ACHN (cell line): Measurements from ENCODE around the gene SULT1C2.
"Not testable (repeated sequence)": the region's sequence is repeated elsewhere in the genome, so short reads cannot be mapped to it uniquely, and the experiment has no call there.

Source experiments
- DNase-seq: peaks from one replicate; pipeline ENCODE4 v3.0.0-alpha.2; 2015
- in situ Hi-C: cut with HindIII; loops from 2 replicates; pipeline ENCODE4 v1.10.0; 2017; ENCODE audit warnings: low sequenced_read_pairs, low pct_ligation_motif_present, low pct_unique_long_range_greater_than_20kb

The SULT1C2 gene

DNA sequence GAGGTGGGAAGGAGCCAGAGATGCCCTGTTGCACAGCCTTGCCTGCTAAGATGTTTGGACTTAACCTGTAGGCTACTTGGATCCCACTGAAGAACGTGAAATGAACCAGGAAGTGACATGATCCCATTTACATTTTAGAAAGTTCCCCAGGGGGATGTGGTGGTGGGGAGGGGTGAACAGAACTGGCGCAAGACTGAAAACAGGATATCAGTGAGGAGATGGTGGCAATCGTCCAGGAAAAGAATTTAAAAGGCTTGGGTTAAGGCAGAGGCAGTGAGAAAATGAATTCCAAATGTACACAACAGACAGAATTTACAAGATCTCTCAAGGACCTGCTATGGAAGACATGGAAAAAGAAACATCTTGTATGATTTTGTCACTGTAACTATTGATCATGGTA lies 42.3 kb downstream of the SULT1C2 start:
- in situ Hi-C loops: no loop called here
- no peak for DNase-seq

DNA sequence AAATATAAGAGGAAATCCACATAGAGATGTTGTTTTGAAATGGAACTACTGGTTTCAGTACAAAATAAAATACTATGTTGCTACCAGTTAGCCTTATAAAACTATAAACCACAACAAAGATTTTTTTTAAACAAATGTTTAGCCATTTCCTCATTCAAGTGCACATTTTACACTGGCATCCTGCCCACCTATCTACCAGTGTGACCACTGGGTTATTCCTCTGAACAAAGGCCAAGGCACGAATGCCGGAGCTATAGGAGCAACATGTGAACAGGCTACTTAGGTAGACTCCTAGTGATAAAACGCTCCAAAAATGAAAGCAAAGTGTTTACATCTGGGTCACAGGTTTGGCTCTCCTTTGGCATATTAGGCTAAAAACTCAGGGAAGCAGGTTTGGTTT lies 57.3 kb downstream of the SULT1C2 start:
- in situ Hi-C loops: no loop called here
- no peak for DNase-seq

DNA sequence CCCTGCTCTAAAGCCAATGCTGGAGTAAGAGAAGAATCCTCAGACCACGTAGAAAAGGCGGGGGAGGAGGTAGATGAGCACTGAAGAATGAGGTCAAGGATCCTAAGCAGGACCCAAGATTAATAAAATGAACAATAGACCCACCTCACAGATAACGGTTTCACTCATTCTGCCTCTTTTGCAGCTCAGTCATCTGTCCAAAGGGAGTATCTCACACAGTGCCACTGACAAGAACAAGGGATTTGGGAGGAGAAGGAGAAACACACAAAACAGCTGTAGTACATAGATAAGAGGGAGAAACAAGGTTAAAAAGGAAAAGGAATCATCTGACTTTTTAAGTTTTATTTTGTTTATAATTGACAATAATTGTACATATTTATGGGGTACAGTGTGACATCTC lies 58.1 kb downstream of the SULT1C2 start:
- no peak for DNase-seq
- in situ Hi-C loops: no loop called here

DNA sequence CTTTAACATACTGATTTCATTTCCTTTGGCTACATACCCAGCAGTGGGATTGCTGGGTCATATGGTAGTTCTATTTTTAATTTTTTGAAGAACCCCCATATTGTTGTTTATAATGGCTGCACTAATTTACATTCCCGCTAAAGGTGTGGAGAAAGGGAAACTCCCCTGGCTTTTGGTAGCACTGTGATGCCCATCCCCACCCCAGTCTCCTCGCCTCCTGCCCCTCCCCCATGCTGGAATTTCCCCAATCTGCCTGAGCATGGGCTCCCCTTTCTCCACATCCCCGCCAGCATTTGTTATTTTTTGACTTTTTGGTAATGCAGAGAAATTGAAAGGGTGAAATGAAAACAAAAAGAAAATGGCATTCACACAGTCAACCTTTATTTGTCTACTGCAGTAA lies 59.1 kb downstream of the SULT1C2 start:
- in situ Hi-C loops: no loop called here
- DNase-seq: no peak

DNA sequence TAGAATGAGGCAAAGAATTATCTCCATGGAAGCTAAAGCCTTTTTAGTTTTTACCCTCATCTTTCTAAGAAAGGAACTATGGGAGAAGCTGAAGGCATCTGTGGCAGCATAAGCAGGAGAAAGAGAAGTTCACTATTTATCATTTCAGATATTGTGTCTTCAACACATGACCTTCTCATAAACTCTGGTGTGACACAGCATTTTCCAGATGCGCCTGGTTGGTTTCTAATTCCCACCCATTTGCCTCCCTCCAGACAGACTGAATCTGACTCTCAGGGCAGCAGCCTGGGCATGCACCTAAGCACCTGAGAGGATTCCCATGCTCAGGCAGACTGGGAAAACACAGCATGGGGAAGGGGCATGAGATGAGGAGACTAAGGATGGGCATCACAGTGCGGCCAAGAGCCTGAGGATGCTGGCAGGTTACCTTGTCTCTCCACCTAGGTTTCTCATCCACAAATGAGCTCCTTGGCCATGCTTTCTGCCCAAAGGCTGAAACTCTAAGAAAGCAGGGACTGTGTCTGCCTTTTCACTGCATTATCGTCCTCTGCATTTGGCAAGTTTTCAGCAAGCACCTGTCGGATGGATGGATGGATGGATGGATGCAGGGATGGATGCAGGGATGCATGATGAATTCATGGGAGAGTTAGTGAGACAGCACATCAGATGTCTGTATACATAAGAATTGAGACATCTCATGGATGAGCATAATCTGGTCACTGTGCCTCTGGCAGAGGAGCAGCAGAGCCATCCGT lies 60.3 kb downstream of the SULT1C2 start:
- in situ Hi-C loops: no loop called here
- no peak for DNase-seq

DNA sequence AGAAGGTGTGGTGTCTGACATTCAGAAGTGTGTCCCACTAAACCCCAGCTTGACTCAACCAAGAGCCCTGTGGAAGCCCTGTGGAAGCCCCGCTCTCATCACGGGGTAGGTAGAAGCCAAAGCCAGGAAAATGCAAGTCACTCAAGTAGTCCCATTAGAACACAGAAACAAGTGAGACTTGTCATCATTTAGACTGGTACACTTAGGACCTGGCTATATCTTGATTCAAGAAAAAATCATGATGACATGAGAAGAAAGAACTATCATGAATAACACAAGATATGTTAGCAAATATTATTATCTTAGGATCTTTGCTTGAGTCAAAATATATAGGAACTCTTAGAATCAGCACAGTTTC lies 60.9 kb downstream of the SULT1C2 start:
- DNase-seq: no peak
- in situ Hi-C loops: no loop called here

DNA sequence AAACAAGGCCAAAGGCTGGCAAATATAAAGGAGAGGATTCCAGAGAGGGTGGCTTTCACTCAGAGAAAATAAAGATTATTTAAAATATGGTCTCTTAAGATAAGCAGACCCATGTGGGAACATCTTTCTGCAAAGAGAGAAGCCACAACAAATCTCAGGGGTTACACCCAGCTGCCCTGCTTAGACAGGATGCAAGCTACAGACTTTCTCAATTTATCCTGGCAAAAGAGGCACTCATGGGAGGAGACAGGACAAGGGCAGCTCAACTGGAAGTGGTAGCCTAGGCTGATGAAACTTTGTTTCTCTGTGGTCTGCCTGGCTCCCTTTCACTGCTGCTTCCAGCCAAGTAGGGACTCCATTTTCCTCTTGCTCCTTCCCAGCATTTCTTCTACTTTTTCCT lies 63.2 kb downstream of the SULT1C2 start:
- in situ Hi-C loops: no loop called here
- DNase-seq: no peak

DNA sequence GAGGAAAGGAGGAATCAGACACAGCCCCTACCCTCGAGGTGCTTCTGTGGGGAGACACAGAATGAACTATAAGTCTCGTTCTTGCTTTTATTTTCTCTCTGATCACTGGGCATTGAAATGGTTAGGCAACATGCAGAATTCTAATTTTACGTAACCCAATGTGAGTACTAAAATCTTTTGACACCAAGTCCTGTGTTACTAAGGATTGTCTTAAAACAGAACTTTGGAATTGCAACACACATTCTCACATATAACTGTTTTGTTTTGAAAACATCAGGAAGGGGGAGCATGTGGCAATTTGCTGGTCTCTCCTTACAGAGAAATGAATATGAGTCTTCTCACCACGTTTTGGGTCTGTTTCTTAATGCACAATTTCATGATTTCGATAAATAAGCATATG lies 65.4 kb downstream of the SULT1C2 start:
- in situ Hi-C loops: no loop called here
- DNase-seq: no peak

DNA sequence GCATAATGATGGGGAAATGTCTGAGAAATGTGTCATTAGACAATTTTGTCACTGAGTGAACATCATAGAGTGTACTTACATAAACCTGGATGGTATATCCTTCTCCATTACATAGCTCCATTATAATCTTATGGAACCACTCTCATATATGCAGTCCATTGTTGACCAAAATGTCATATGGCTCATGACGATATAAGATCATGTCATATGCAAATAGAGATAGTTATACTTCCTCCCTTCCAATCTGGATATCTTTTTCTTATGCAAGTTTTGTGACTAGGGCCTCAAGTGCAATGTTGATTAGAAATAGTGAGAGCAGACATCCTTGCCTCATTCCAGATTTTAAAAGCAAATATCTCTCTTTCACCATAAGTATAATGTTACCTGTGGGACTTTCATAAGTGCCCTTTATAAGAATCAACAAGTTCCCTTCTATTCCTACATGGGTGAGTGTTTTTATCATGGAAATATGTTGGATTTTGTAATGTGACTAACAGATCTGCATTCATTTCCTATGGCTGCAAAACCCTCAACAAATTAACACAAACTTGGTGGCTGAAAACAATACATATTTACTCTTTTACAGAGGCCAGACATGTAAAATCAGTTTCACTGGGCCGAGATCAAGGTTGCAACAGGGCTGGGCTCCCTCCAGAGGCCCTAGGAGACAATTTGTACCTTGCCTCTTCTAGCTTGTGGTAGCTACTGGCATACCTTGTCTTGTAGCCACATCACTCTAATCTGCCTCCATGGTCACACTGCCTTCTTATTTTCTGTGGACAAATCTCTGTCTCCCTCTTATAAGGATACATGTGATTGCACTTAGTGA lies 67.4 kb downstream of the SULT1C2 start:
- DNase-seq: no peak
- in situ Hi-C loops: no loop called here

DNA sequence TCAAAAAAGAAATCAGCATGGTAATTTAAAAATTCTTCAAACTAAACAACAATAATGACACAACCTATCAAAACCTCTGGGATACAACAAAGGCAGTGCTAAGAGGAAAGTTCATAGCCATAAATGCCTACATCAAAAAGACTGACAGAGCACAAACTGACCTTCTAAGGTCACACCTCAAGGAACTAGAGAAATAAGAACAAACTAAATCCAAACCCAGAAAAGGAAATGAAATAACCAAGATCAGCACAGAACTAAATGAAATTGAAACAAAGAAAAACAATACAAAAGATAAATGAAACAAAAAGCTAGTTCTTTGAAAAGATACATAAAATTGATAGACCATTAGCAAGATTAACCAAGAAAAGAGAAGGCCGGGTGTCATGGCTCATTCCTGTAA lies 70.6 kb downstream of the SULT1C2 start:
- DNase-seq, in situ Hi-C loops: not testable (repeated sequence)
